Trophoblast cell (in vitro differentiated cells and primary cell): ENCODE measurements around the gene MDK.

ENCODE experiments used
- DNase-seq, 2 donors: peaks; one replicate each; pipeline ENCODE4 v3.0.0-alpha.2; 2016
- H2AFZ ChIP-seq: 2 replicates; pipeline ENCODE4 v1.6.1; 2013; ENCODE audit warnings: low read length, moderate library complexity, mild to moderate bottlenecking; ENCODE audit not compliant: insufficient read depth, poor library complexity
- H2AK5ac ChIP-seq: 2 replicates; pipeline ENCODE4 v1.6.1; 2013; ENCODE audit warnings: mild to moderate bottlenecking, low read length
- H2BK120ac ChIP-seq: 2 replicates; pipeline ENCODE4 v1.6.1; 2013; ENCODE audit warnings: low read length, mild to moderate bottlenecking, moderate library complexity; ENCODE audit not compliant: insufficient read depth, poor library complexity
- H2BK12ac ChIP-seq: 2 replicates; pipeline ENCODE4 v1.6.1; 2013; ENCODE audit warnings: mild to moderate bottlenecking, low read length, moderate library complexity
- H2BK5ac ChIP-seq: 2 replicates; pipeline ENCODE4 v1.6.1; 2013; ENCODE audit warnings: low read length, low read depth, moderate library complexity, mild to moderate bottlenecking; ENCODE audit not compliant: poor library complexity
- H3K14ac ChIP-seq: 2 replicates; pipeline ENCODE4 v1.6.1; 2013; ENCODE audit warnings: mild to moderate bottlenecking, low read length
- H3K18ac ChIP-seq: 2 replicates; pipeline ENCODE4 v1.6.1; 2013; ENCODE audit warnings: mild to moderate bottlenecking, low read length
- H3K23ac ChIP-seq: 2 replicates; pipeline ENCODE4 v1.6.1; 2013; ENCODE audit warnings: low read length
- H3K27ac ChIP-seq: 2 replicates; pipeline ENCODE4 v1.5.1; 2013; ENCODE audit warnings: low read depth, mild to moderate bottlenecking, inconsistent platforms, low read length, moderate library complexity
- H3K27me3 ChIP-seq: 2 replicates; pipeline ENCODE4 v1.6.1; 2013; ENCODE audit warnings: inconsistent platforms, mild to moderate bottlenecking, low read length, moderate library complexity; ENCODE audit not compliant: insufficient read depth
- H3K36me3 ChIP-seq, 2 experiments: 1 replicate in 1 of 2; 2 replicates in 1 of 2; pipeline ENCODE4 v1.6.1; 2013; ENCODE audit warnings: low read length in 2 of 2, mild to moderate bottlenecking in 2 of 2, moderate library complexity in 1 of 2; ENCODE audit not compliant: insufficient read depth in 2 of 2, control insufficient read depth in 1 of 2
- H3K4ac ChIP-seq: 2 replicates; pipeline ENCODE4 v1.6.1; 2013; ENCODE audit warnings: low read depth, mild to moderate bottlenecking, low read length, moderate library complexity
- H3K4me1 ChIP-seq, 2 experiments: 1 replicate in 1 of 2; 2 replicates in 1 of 2; pipeline ENCODE4 v1.6.1; 2013; ENCODE audit warnings: low read length in 2 of 2, mild to moderate bottlenecking in 2 of 2, moderate library complexity in 1 of 2; ENCODE audit not compliant: insufficient read depth in 2 of 2, control insufficient read depth in 1 of 2
- H3K4me2 ChIP-seq: 2 replicates; pipeline ENCODE4 v1.6.1; 2013; ENCODE audit warnings: inconsistent platforms, mild to moderate bottlenecking, low read length, moderate library complexity
- H3K4me3 ChIP-seq: 2 replicates; pipeline ENCODE4 v1.5.1; 2013; ENCODE audit warnings: mild to moderate bottlenecking, low read depth, low read length, inconsistent platforms
- H3K79me1 ChIP-seq: one replicate; pipeline ENCODE4 v1.6.1; 2013; ENCODE audit warnings: low read length
- H3K79me2 ChIP-seq: 2 replicates; pipeline ENCODE4 v1.6.1; 2013; ENCODE audit warnings: low read length, mild to moderate bottlenecking; ENCODE audit not compliant: control insufficient read depth, insufficient read depth, poor library complexity
- H3K9ac ChIP-seq: 2 replicates; pipeline ENCODE4 v1.6.1; 2013; ENCODE audit warnings: mild to moderate bottlenecking, low read length
- H3K9me3 ChIP-seq: 2 replicates; pipeline ENCODE4 v1.6.1; 2013; ENCODE audit warnings: low read depth, mild to moderate bottlenecking, control low read depth, inconsistent platforms, low read length; ENCODE audit not compliant: insufficient read depth
- H4K12ac ChIP-seq: 2 replicates; pipeline ENCODE4 v1.6.1; 2013; ENCODE audit warnings: low read depth, mild to moderate bottlenecking, low read length, moderate library complexity
- H4K8ac ChIP-seq: 2 replicates; pipeline ENCODE4 v1.6.1; 2013; ENCODE audit warnings: low read depth, mild to moderate bottlenecking, low read length, moderate library complexity
- H4K91ac ChIP-seq: one replicate; pipeline ENCODE4 v1.6.1; 2013; ENCODE audit warnings: low read depth, mild to moderate bottlenecking, low read length, moderate library complexity
- WGBS: extraction: QIAGEN DNeasy Blood & Tissue Kit; methylation state at CpG from one replicate; pipeline ENCODE4 v1.1.7; 2013; ENCODE audit warnings: missing lambda C conversion rate; ENCODE audit not compliant: insufficient read length, insufficient coverage; ENCODE audit errors: extremely low coverage; 5-methylcytosine and 5-hydroxymethylcytosine counted together

The MDK gene

GRCh38 chr11:46337626-46338345 lies 43.7 kb upstream of the MDK start:
- H3K18ac ChIP-seq = no peak overlapping the region

GRCh38 chr11:46338636-46338987 lies 42.9 kb upstream of the MDK start:
- DNase-seq = peak; percentile 90 to 98
- peak overlapping the region; percentile 43 for H2BK5ac ChIP-seq
- peak overlapping the region; percentile 67 for H4K91ac ChIP-seq
- H3K79me1 ChIP-seq = peaks cover 15% of the 10 kb centered on the region
- H3K79me2 ChIP-seq = no peaks in the 10 kb centered on the region
- H3K4me2 ChIP-seq = peak overlapping the region; percentile 58
- no peak overlapping the region for H3K4ac ChIP-seq
- peaks cover 28 to 33% of the 10 kb centered on the region in 2 experiments for H3K4me1 ChIP-seq
- H2AFZ ChIP-seq = peak overlapping the region; percentile 30
- no peak overlapping the region for H3K4me3 ChIP-seq
- no peak overlapping the region for H2AK5ac ChIP-seq
- peak overlapping the region; percentile 55 for H3K27ac ChIP-seq
- no peak overlapping the region for H3K9ac ChIP-seq
- no CpG with 5 or more reads among the region's 9 CpGs for WGBS
- peaks cover 6% of the 10 kb centered on the region for H3K27me3 ChIP-seq
- peak overlapping the region; percentile 75 for H2BK12ac ChIP-seq
- H4K12ac ChIP-seq = no peak overlapping the region
- peak overlapping the region; percentile 28 for H2BK120ac ChIP-seq
- no peak overlapping the region for H3K23ac ChIP-seq
- H4K8ac ChIP-seq = peak overlapping the region; percentile 64
- H3K18ac ChIP-seq = peak overlapping the region; percentile 43
- H3K36me3 ChIP-seq = no peaks in the 10 kb centered on the region
- H3K9me3 ChIP-seq = peaks cover 5% of the 10 kb centered on the region
- no peak overlapping the region for H3K14ac ChIP-seq

More at GRCh38 chr11:46337626-46338345, 43.7 kb upstream of the MDK start:
- peaks cover 14% of the 10 kb centered on the region for H3K27me3 ChIP-seq
- no peak overlapping the region for H2AFZ ChIP-seq
- no peak overlapping the region for H3K9ac ChIP-seq
- no peak overlapping the region for H2BK120ac ChIP-seq
- no peak overlapping the region for H4K8ac ChIP-seq
- H3K79me1 ChIP-seq = peaks cover 15% of the 10 kb centered on the region
- no CpG with 5 or more reads among the region's 13 CpGs for WGBS
- H3K4me3 ChIP-seq = no peak overlapping the region
- DNase-seq = peak in 1 of 2 donors; percentile 69
- peaks cover 5% of the 10 kb centered on the region for H3K9me3 ChIP-seq
- no peak overlapping the region for H3K4ac ChIP-seq
- no peak overlapping the region for H2BK5ac ChIP-seq
- H4K91ac ChIP-seq = peak overlapping the region; percentile 41
- H4K12ac ChIP-seq = no peak overlapping the region
- H3K79me2 ChIP-seq = no peaks in the 10 kb centered on the region
- peak overlapping the region; percentile 21 for H2BK12ac ChIP-seq
- no peaks in the 10 kb centered on the region for H3K36me3 ChIP-seq
- H3K4me1 ChIP-seq = peaks cover 28 to 38% of the 10 kb centered on the region in 2 experiments
- H3K14ac ChIP-seq = no peak overlapping the region
- H3K4me2 ChIP-seq = no peak overlapping the region
- no peak overlapping the region for H2AK5ac ChIP-seq
- no peak overlapping the region for H3K27ac ChIP-seq
- no peak overlapping the region for H3K23ac ChIP-seq

GRCh38 chr11:46338988-46339666 lies 42.3 kb upstream of the MDK start:
- peaks cover 30 to 37% of the 10 kb centered on the region in 2 experiments for H3K4me1 ChIP-seq
- peak overlapping the region; percentile 9 for H4K12ac ChIP-seq
- H2BK12ac ChIP-seq = peak overlapping the region; percentile 75
- H2AK5ac ChIP-seq = peak overlapping the region; percentile 3
- H2BK120ac ChIP-seq = peak overlapping the region; percentile 28
- H3K18ac ChIP-seq = peak overlapping the region; percentile 43
- no CpG with 5 or more reads among the region's 16 CpGs for WGBS
- peaks cover 1% of the 10 kb centered on the region for H3K27me3 ChIP-seq
- H3K79me1 ChIP-seq = peaks cover 18% of the 10 kb centered on the region
- H3K79me2 ChIP-seq = no peaks in the 10 kb centered on the region
- DNase-seq = peak; percentile 59 to 76
- peak overlapping the region; percentile 46 for H3K14ac ChIP-seq
- peak overlapping the region; percentile 64 for H4K8ac ChIP-seq
- no peak overlapping the region for H3K9ac ChIP-seq
- H3K27ac ChIP-seq = peak overlapping the region; percentile 55
- H3K4me2 ChIP-seq = peak overlapping the region; percentile 58
- no peak overlapping the region for H3K23ac ChIP-seq
- H3K9me3 ChIP-seq = peaks cover 3% of the 10 kb centered on the region
- H2AFZ ChIP-seq = peak overlapping the region; percentile 30
- H3K4me3 ChIP-seq = no peak overlapping the region
- peak overlapping the region; percentile 43 for H2BK5ac ChIP-seq
- peak overlapping the region; percentile 67 for H4K91ac ChIP-seq
- H3K4ac ChIP-seq = no peak overlapping the region
- H3K36me3 ChIP-seq = no peaks in the 10 kb centered on the region

GRCh38 chr11:46339816-46340215 lies 41.7 kb upstream of the MDK start:
- Histone ChIP-seq H2BK120ac (no peak overlapping the region), H3K4ac (no peak overlapping the region), H2AFZ (no peak overlapping the region), H3K27ac (no peak overlapping the region), H3K14ac (no peak overlapping the region), H4K8ac (no peak overlapping the region), H3K18ac (no peak overlapping the region), H3K23ac (no peak overlapping the region), H3K9ac (no peak overlapping the region), H3K79me1 (peaks cover 20% of the 10 kb centered on the region), H3K36me3 (no peaks in the 10 kb centered on the region), H3K9me3 (no peaks in the 10 kb centered on the region), H3K79me2 (no peaks in the 10 kb centered on the region), H4K12ac (no peak overlapping the region), H3K4me3 (no peak overlapping the region), H3K4me1 (peaks cover 32 to 39% of the 10 kb centered on the region in 2 experiments), H3K4me2 (no peak overlapping the region), H2BK12ac (no peak overlapping the region), H2AK5ac (no peak overlapping the region), H3K27me3 (no peaks in the 10 kb centered on the region), H2BK5ac (no peak overlapping the region), H4K91ac (peak overlapping the region; percentile 10)
- peak in 1 of 2 donors; percentile 46 for DNase-seq
- WGBS = no CpG with 5 or more reads among the region's 2 CpGs
